Hepatocyte (in vitro differentiated cells): ENCODE results near the gene CD40. TPM values are rescaled to one million over a fixed set of nuclear protein-coding genes. Genes with fewer than 3 reads are reported as not detected.

Source experiments
- DNase-seq: peaks from one replicate; pipeline ENCODE4 v3.0.0-alpha.2; 2016; ENCODE audit warnings: low spot score
- H2AFZ ChIP-seq: fragments of 200-600 bp; sonication (generic); 2 replicates; pipeline ENCODE4 v1.6.0; 2016; ENCODE audit warnings: antibody characterized with exemption, mild to moderate bottlenecking
- H3K27ac ChIP-seq: fragments of 200-600 bp; sonication (generic); 2 replicates; pipeline ENCODE4 v1.5.1; 2016; ENCODE audit warnings: mild to moderate bottlenecking
- H3K27me3 ChIP-seq: fragments of 200-600 bp; sonication (generic); 2 replicates; pipeline ENCODE4 v1.6.1; 2016
- H3K36me3 ChIP-seq: fragments of 200-600 bp; sonication (generic); replicated peaks from 2 replicates; pipeline ENCODE4 v1.5.1; 2016; ENCODE audit warnings: low read depth; ENCODE audit not compliant: insufficient read depth
- H3K4me1 ChIP-seq: fragments of 200-600 bp; sonication (generic); 2 replicates; pipeline ENCODE4 v1.5.1; 2016; ENCODE audit warnings: mild to moderate bottlenecking, moderate library complexity; ENCODE audit not compliant: insufficient read depth
- H3K4me2 ChIP-seq: fragments of 200-600 bp; sonication (generic); 2 replicates; pipeline ENCODE4 v1.6.0; 2016
- H3K4me3 ChIP-seq: fragments of 200-600 bp; sonication (generic); 2 replicates; pipeline ENCODE4 v1.5.1; 2016; ENCODE audit warnings: mild to moderate bottlenecking
- H3K79me2 ChIP-seq: fragments of 200-600 bp; sonication (generic); 2 replicates; pipeline ENCODE4 v1.6.0; 2017; ENCODE audit warnings: mild to moderate bottlenecking
- H3K9me2 ChIP-seq: fragments of 200-600 bp; sonication (generic); replicated peaks from 2 replicates; pipeline ENCODE4 v1.6.0; 2017; ENCODE audit warnings: mild to moderate bottlenecking; ENCODE audit not compliant: insufficient read depth
- H3K9me3 ChIP-seq: fragments of 200-600 bp; sonication (generic); 2 replicates; pipeline ENCODE4 v1.5.1; 2016; ENCODE audit warnings: low read depth, mild to moderate bottlenecking
- H4K20me1 ChIP-seq: fragments of 200-600 bp; sonication (generic); 2 replicates; pipeline ENCODE4 v1.6.0; 2016; ENCODE audit warnings: mild to moderate bottlenecking; ENCODE audit not compliant: insufficient read depth, poor library complexity, severe bottlenecking
- EZH2 ChIP-seq: fragments of 200-600 bp; sonication (generic); IDR thresholded peaks from 2 replicates; pipeline ENCODE4 v1.6.1; 2016; ENCODE audit warnings: antibody characterized with exemption, mild to moderate bottlenecking, borderline replicate concordance
- EZH2phosphoT487 ChIP-seq: fragments of 200-600 bp; sonication (generic); IDR thresholded peaks from one replicate; pipeline ENCODE4 v1.6.1; 2018; ENCODE audit warnings: antibody characterized with exemption, mild to moderate bottlenecking, low read depth, moderate library complexity; ENCODE audit not compliant: unreplicated experiment, severe bottlenecking
- WGBS: methylation state at CpG from one replicate; pipeline ENCODE4 v1.1.6; 2016; ENCODE audit warnings: low lambda C conversion rate; ENCODE audit errors: missing lambda C conversion rate; 5-methylcytosine and 5-hydroxymethylcytosine counted together
- polyA plus RNA-seq: library from polyadenylated mRNA; unstranded; fragments of >200 nt; fragmentation: Nextera tagmentation; extraction: Ambion mirVana; gene quantifications from 2 replicates; pipeline ENCODE4 v1.2.1, GENCODE V29; 2016
- total RNA-seq: library from RNA; depleted of rRNA; stranded (reverse); fragments of >200 nt; gene quantifications from 2 replicates; pipeline ENCODE4 v1.2.3, GENCODE V29; 2014
- TF ChIP-seq, protein P1 (sequence below): fragments of 200-600 bp; sonication (generic); IDR thresholded peaks from 2 replicates; pipeline ENCODE4 v1.5.1; 2016; ENCODE audit warnings: antibody characterized with exemption, mild to moderate bottlenecking; ENCODE audit not compliant: poor library complexity

The CD40 gene
- total and polyA plus RNA-seq, 2 experiments from 2014 or later = 3.2 to 8.0 TPM

DNA sequence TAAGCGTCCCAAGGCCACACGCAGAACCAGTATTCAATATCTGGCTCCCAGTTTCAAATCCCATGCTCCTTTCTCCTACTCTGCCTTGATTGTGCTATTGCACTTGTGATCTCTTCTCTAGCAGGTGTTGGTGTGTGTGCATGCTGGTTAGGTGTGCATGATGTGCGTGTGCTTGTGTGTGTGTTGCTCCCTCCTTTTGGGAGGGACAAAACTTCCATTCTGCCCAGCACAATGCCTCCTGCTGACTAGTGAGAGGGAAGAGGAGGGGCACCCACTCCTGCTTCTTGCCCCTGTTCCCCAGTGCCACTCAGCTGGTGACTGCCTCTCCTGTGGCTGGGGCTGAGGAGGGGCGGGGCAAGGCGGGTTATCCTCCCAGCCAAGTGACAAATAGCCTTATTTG lies 19.7 kb downstream of the CD40 start:
- Histone ChIP-seq H3K4me1 (no peaks in the 10 kb centered on the region), H3K27me3 (peaks cover 20% of the 10 kb centered on the region), H3K4me3 (no peak overlapping the region), H2AFZ (no peak overlapping the region), H3K9me2 (no peaks in the 10 kb centered on the region), H3K9me3 (no peaks in the 10 kb centered on the region), H3K79me2 (no peaks in the 10 kb centered on the region), H4K20me1 (no peaks in the 10 kb centered on the region), H3K4me2 (no peak overlapping the region), H3K27ac (no peak overlapping the region), H3K36me3 (no peaks in the 10 kb centered on the region)
- TF ChIP-seq EZH2phosphoT487 (no peak), EZH2 (no peak)
- TF ChIP-seq, protein P1, sequence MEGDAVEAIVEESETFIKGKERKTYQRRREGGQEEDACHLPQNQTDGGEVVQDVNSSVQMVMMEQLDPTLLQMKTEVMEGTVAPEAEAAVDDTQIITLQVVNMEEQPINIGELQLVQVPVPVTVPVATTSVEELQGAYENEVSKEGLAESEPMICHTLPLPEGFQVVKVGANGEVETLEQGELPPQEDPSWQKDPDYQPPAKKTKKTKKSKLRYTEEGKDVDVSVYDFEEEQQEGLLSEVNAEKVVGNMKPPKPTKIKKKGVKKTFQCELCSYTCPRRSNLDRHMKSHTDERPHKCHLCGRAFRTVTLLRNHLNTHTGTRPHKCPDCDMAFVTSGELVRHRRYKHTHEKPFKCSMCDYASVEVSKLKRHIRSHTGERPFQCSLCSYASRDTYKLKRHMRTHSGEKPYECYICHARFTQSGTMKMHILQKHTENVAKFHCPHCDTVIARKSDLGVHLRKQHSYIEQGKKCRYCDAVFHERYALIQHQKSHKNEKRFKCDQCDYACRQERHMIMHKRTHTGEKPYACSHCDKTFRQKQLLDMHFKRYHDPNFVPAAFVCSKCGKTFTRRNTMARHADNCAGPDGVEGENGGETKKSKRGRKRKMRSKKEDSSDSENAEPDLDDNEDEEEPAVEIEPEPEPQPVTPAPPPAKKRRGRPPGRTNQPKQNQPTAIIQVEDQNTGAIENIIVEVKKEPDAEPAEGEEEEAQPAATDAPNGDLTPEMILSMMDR = no peak
- WGBS = 88% methylated on average over 5 of the region's 5 CpGs
- no peak for DNase-seq

DNA sequence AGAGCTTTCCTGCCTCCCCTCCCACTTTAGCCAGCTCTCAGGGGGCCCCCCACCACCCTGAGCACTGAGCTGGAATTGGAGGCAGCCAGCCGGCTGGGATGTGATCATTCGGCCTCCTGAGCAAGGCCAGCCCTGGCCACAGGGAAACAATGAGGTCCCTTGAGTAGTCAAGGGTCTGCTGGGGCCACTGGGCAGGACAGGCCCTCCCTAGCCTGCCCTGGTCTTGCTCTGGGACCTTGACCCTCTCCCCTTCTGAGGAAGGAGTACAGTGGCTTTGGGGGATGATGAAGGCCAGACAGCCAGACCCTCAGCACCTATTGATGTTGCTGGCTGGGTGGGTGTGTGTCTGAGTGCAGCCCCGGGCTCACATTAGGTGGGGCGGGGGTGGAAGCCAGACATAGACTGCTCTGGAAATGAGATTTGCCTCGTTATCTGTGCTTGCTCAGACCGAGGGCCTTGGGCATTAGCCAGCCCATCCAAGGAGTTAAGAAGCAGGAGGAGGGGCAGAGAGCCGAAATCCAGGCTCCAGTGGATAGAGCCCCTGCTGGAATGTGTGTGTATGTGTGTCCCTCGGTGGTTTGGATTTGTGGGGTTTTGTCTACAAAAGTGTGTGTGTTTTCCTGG lies 21.3 kb downstream of the CD40 start:
- no peak overlapping the region for H3K27ac ChIP-seq

GRCh38 chr20:46139908-46140482 lies 21.9 kb downstream of the CD40 start:
- no peak overlapping the region for H3K4me2 ChIP-seq
- 50% methylated on average over 5 of the region's 5 CpGs for whole genome bisulfite sequencing

More for the DNA sequence above, 21.3 kb downstream of the CD40 start:
- H3K9me3 ChIP-seq = no peaks in the 10 kb centered on the region
- 28% methylated on average over 8 of the region's 8 CpGs for WGBS
- peaks cover 22% of the 10 kb centered on the region for H3K27me3 ChIP-seq
- H3K4me2 ChIP-seq = no peak overlapping the region
- no peak overlapping the region for H2AFZ ChIP-seq
- no peak overlapping the region for H3K4me3 ChIP-seq
- no peaks in the 10 kb centered on the region for H4K20me1 ChIP-seq
- H3K9me2 ChIP-seq = no peaks in the 10 kb centered on the region
- no peaks in the 10 kb centered on the region for H3K36me3 ChIP-seq
- H3K79me2 ChIP-seq = no peaks in the 10 kb centered on the region
- TF ChIP-seq, protein P1 = no peak
- TF ChIP-seq EZH2phosphoT487 = no peak
- TF ChIP-seq EZH2 = no peak
- DNase-seq = no peak
- H3K4me1 ChIP-seq = no peaks in the 10 kb centered on the region

More at GRCh38 chr20:46139908-46140482, 21.9 kb downstream of the CD40 start:
- Histone ChIP-seq H3K4me3 (no peak overlapping the region), H3K79me2 (no peaks in the 10 kb centered on the region), H3K9me3 (no peaks in the 10 kb centered on the region), H3K4me1 (no peaks in the 10 kb centered on the region), H3K36me3 (no peaks in the 10 kb centered on the region), H2AFZ (no peak overlapping the region), H3K9me2 (no peaks in the 10 kb centered on the region), H3K27me3 (peaks cover 19% of the 10 kb centered on the region), H4K20me1 (no peaks in the 10 kb centered on the region), H3K27ac (no peak overlapping the region)
- DNase-seq = no peak
- TF ChIP-seq, protein P1 = no peak
- no peak for TF ChIP-seq EZH2phosphoT487
- no peak for TF ChIP-seq EZH2
